Activated CD4-positive, alpha-beta T cell treated with anti-CD3 and anti-CD28 coated beads for 4 hours (primary cell): ENCODE measurements around the gene SCAF11.
"Not testable (repeated sequence)": the region's sequence is repeated elsewhere in the genome, so short reads cannot be mapped to it uniquely, and the experiment has no call there.

ENCODE experiments used
- DNase-seq, 2 donors: peaks; one replicate each; pipeline ENCODE4 v3.0.0-alpha.2; 2020

Gene SCAF11

GRCh38 chr12:45990468-45991283 is at the start of gene SCAF11:
SCAF11 (minus strand) TSS chr12:45990574; CDS start chr12:45964167, 26,407 bp downstream.
- peak; percentile 100 for DNase-seq

- not testable (repeated sequence) for DNase-seq
These were observed 46.7 kb upstream of the SCAF11 start for GRCh38 chr12:46037066-46037465.

GRCh38 chr12:46027172-46027571 is 36.8 kb upstream of the SCAF11 start:
- no peak for DNase-seq

- no peak for DNase-seq
These were observed 33.7 kb upstream of the SCAF11 start for GRCh38 chr12:46024099-46024498.

- no peak for DNase-seq
These were observed 30.4 kb upstream of the SCAF11 start for GRCh38 chr12:46020768-46021167.

GRCh38 chr12:46018712-46019111 is 28.3 kb upstream of the SCAF11 start:
- DNase-seq = not testable (repeated sequence)

- DNase-seq = not testable (repeated sequence)
These were observed 27.5 kb upstream of the SCAF11 start for GRCh38 chr12:46017866-46018375.

- no peak for DNase-seq
These were observed 15.4 kb upstream of the SCAF11 start for GRCh38 chr12:46005823-46006222.

- no peak for DNase-seq
These were observed 14.9 kb upstream of the SCAF11 start for GRCh38 chr12:46005151-46005797.

GRCh38 chr12:46004715-46005114 is 14.3 kb upstream of the SCAF11 start:
- no peak for DNase-seq

- not testable (repeated sequence) for DNase-seq
These were observed 9.7 kb upstream of the SCAF11 start for GRCh38 chr12:46000076-46000475.

GRCh38 chr12:45994736-45995135 is 4.4 kb upstream of the SCAF11 start:
- no peak for DNase-seq

GRCh38 chr12:45991284-45992249 is 1.2 kb upstream of the SCAF11 start:
- peak; percentile 55 to 67 for DNase-seq

- DNase-seq = peak; percentile 52 to 54
These were observed 480 bp downstream of the SCAF11 start for GRCh38 chr12:45989721-45990467.

GRCh38 chr12:45989287-45989686 is 1.1 kb downstream of the SCAF11 start:
- no peak for DNase-seq

GRCh38 chr12:45988264-45988663 is 2.1 kb downstream of the SCAF11 start:
- no peak for DNase-seq

- DNase-seq = no peak
These were observed 3.0 kb downstream of the SCAF11 start for GRCh38 chr12:45987340-45987727.

- no peak for DNase-seq
These were observed 3.6 kb downstream of the SCAF11 start for GRCh38 chr12:45986641-45987339.

GRCh38 chr12:45981075-45981837 is 9.1 kb downstream of the SCAF11 start:
- DNase-seq = no peak

- no peak for DNase-seq
These were observed 9.8 kb downstream of the SCAF11 start for GRCh38 chr12:45980540-45980939.

GRCh38 chr12:45978108-45978507 is 12.3 kb downstream of the SCAF11 start:
- DNase-seq = no peak
